ENCODE measurements around the gene IL17RA. TPM values are rescaled to one million over a fixed set of nuclear protein-coding genes. Genes with fewer than 3 reads are reported as not detected.

Gene IL17RA
- polyA plus RNA-seq, 1 donor = 6.7 TPM

DNA sequence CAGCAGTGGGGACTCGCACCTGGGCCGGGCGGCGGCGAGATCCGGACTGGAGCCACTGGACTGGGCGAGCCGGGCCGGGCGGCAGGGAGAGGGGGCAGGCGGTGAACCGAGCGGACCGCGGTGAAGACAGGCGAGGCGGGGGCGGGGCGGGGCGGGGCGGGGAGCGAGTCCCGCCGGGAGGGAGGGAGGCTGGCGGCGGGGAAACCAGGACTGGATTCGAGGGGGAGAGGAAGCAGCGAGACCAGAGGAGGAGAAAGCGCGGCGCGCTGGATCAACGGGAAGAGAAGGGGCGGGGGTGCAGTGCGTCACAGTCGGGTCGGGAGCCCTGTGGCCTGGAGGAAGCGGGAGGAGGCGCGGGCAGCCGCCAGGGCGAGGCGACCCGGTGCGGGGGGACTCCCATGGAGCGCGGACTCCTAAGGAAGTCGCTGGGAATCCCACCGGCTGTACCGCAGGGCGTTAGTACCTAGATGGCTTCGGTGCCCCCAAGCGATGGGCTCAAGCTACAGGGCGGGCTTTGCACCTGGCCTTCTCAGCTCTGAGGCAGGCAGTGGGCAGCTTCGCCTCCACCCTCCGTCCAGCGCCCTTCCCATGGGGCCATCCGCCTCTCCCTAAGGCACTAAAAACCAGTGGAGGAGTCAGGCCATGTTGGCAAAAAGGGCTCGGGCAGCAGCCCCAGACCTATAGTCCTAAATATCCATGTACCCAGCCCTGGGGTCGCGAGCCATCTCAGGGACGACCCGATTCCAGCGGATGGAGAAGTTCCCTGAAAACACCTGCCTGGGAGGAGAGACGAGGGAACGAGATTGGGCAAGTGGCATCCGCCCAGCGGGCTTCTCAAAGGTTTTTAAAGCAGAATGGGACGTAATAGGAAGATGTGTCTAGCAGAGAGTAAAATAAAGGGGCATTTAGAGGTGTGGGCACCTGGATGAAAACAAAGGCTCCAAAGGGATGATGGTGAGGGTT lies 36.7 kb downstream of the IL17RA start, which contains the start of gene TMEM121B:
Gene TMEM121B (minus strand): TSS at position 128 of the 963 bp plus-strand sequence. CDS start 233 bp downstream, outside the sequence.
- peaks cover 45% of the 10 kb centered on the region for H3K27me3 ChIP-seq (ENCODE audit: control insufficient read depth, insufficient read depth, low read length)
- no CpG with 5 or more reads among the region's 69 CpGs for WGBS (ENCODE audit: insufficient coverage, low lambda C conversion rate)

DNA sequence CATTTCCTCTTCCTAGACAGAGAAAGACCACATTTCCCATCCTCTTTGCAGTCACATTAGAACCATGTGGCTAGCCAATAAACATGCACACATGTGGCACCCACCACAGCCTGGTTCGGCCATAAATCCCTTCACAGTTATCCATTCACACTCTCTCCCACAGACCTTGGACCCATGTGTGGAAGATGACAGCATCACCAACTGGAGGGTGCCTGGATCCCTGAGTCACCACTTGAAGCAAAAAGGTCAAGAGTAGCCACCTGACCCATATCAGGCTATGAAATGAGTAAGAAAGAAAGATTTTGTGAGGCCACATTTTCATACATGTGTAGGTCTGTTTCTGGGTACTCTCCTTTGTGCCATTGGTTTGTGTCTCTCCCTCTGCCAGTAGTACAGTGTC lies 45.4 kb downstream of the IL17RA start:
- WGBS (ENCODE audit: insufficient coverage, low lambda C conversion rate) = 80% methylated on average over 1 of the region's 1 CpG
- H3K27me3 ChIP-seq (ENCODE audit: control insufficient read depth, insufficient read depth, low read length) = no peaks in the 10 kb centered on the region
- DNase-seq = peak in 1 of 2 donors; percentile 22

More for the DNA sequence above, 36.7 kb downstream of the IL17RA start, which contains the start of gene TMEM121B:
- Histone ChIP-seq H3K27ac (ENCODE audit: low read length) (no peak within 1 kb of the TSS), H3K36me3 (ENCODE audit: control insufficient read depth, insufficient read depth, low read length) (no peaks in the 10 kb centered on the region), H3K9me3 (ENCODE audit: control insufficient read depth, low read depth, low read length) (peaks cover 2% of the 10 kb centered on the region), H3K4me1 (ENCODE audit: control insufficient read depth, insufficient read depth, low read length) (peaks cover 4% of the 10 kb centered on the region), H3K4me3 (ENCODE audit: low read length) (peak within 1 kb of the TSS; percentile 26)
- peak; percentile 39 to 67 for DNase-seq

DNA sequence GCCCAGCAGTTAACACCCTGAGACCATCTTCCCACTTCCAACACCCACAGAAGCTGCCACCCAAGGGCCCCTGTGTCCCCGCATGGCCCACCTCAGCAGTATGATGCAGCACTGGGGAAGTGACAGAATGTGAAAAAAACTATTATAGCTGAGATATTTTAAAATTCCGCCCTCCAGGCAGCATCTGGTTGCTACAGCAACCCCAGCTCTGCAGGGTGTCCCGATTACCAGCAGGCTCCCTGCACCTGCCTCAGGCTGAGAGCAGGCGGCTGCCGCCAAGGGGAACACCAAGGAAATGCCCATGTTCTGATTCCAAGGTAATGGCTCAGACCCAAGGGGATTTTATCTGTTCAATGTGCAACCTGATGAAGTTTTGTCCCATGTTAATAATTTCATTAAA lies 46.9 kb downstream of the IL17RA start:
- Histone ChIP-seq H3K4me3 (ENCODE audit: low read length) (no peak overlapping the region), H3K9me3 (ENCODE audit: control insufficient read depth, low read depth, low read length) (no peaks in the 10 kb centered on the region), H3K27ac (ENCODE audit: low read length) (no peak overlapping the region), H3K27me3 (ENCODE audit: control insufficient read depth, insufficient read depth, low read length) (no peaks in the 10 kb centered on the region), H3K4me1 (ENCODE audit: control insufficient read depth, insufficient read depth, low read length) (no peaks in the 10 kb centered on the region), H3K36me3 (ENCODE audit: control insufficient read depth, insufficient read depth, low read length) (no peaks in the 10 kb centered on the region)
- no peak for DNase-seq
- no CpG with 5 or more reads among the region's 5 CpGs for WGBS (ENCODE audit: insufficient coverage, low lambda C conversion rate)

More for the DNA sequence above, 45.4 kb downstream of the IL17RA start:
- no peaks in the 10 kb centered on the region for H3K36me3 ChIP-seq (ENCODE audit: control insufficient read depth, insufficient read depth, low read length)
- no peaks in the 10 kb centered on the region for H3K9me3 ChIP-seq (ENCODE audit: control insufficient read depth, low read depth, low read length)
- H3K4me3 ChIP-seq (ENCODE audit: low read length) = no peak overlapping the region
- no peaks in the 10 kb centered on the region for H3K4me1 ChIP-seq (ENCODE audit: control insufficient read depth, insufficient read depth, low read length)
- H3K27ac ChIP-seq (ENCODE audit: low read length) = no peak overlapping the region

DNA sequence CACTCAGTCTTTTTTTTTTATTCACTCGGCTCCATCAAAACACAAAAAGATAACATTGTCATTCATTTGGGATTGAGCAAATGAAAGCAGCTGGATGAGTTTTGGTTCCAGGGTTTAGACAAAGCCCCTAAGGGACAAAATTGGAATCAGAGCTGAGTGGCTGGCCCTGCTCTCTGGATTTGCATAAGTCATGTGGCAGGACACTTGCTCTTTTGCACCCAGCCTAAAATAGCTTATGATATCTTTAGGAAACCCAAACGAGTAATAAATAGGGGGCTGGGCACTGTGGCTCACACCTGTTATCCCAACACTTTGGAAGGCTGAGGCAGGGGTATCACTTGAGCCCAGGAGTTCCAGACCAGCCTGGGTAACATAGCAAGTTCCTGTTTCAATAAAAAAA lies 47.3 kb downstream of the IL17RA start:
- no peak for DNase-seq
- Histone ChIP-seq H3K36me3 (ENCODE audit: control insufficient read depth, insufficient read depth, low read length) (no peaks in the 10 kb centered on the region), H3K9me3 (ENCODE audit: control insufficient read depth, low read depth, low read length) (no peaks in the 10 kb centered on the region), H3K27me3 (ENCODE audit: control insufficient read depth, insufficient read depth, low read length) (no peaks in the 10 kb centered on the region), H3K4me3 (ENCODE audit: low read length) (no peak overlapping the region), H3K27ac (ENCODE audit: low read length) (no peak overlapping the region), H3K4me1 (ENCODE audit: control insufficient read depth, insufficient read depth, low read length) (no peaks in the 10 kb centered on the region)
- no CpG with 5 or more reads among the region's 2 CpGs for WGBS (ENCODE audit: insufficient coverage, low lambda C conversion rate)

DNA sequence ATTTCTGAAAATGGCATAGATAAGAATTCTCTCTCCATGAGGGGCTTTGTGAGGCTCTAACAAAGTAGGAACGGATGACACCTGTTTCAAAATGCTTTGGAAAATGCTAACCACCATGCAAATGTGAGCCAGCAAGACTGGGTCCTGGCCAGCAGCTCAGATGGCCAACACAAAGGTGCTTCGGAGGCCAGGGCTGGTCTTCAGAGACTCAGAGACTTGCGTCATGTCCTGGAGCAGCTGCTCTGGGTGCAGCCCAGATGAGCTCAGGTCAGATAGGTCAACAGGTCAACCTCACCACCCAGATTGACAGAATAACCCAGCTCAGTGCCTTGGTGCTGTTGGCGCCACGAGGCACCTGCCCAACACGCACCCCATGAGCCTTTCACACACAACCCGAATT lies 48.3 kb downstream of the IL17RA start:
- Histone ChIP-seq H3K9me3 (ENCODE audit: control insufficient read depth, low read depth, low read length) (no peaks in the 10 kb centered on the region), H3K4me3 (ENCODE audit: low read length) (no peak overlapping the region), H3K36me3 (ENCODE audit: control insufficient read depth, insufficient read depth, low read length) (peaks cover 7% of the 10 kb centered on the region), H3K4me1 (ENCODE audit: control insufficient read depth, insufficient read depth, low read length) (no peaks in the 10 kb centered on the region), H3K27ac (ENCODE audit: low read length) (no peak overlapping the region), H3K27me3 (ENCODE audit: control insufficient read depth, insufficient read depth, low read length) (no peaks in the 10 kb centered on the region)
- 80% methylated on average over 1 of the region's 7 CpGs for WGBS (ENCODE audit: insufficient coverage, low lambda C conversion rate)
- no peak for DNase-seq

DNA sequence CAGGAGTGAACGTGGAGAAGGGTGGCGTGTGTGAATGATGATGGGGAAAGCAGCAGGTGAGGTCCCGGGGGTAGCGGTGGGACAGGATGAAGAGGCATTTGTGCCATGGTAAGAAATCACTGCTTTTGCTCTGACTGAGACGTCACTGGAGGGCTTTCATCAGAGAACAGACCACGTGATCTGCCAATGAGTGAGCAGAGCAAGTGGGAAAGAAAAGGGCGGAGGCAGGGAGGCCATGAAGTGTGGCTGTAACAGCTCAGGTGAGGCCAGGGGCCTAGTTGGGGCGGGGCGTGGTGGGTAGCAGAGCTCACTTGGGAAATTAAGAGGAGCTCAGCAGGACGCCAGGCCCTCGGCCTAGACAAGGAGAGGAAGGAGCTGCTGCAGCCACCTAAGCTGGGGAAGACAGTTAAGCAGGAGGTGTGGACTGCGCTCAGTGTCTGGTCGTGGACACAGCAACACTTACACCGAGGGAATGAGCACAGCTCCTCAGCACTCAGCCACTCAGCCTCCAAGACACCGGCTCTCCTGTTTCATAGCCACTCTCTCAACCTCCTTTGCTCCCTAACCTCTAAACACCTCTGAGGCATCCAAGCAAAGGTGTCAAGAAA lies 50.5 kb downstream of the IL17RA start:
- no peaks in the 10 kb centered on the region for H3K4me1 ChIP-seq (ENCODE audit: control insufficient read depth, insufficient read depth, low read length)
- no peak overlapping the region for H3K4me3 ChIP-seq (ENCODE audit: low read length)
- H3K27ac ChIP-seq (ENCODE audit: low read length) = no peak overlapping the region
- no peaks in the 10 kb centered on the region for H3K9me3 ChIP-seq (ENCODE audit: control insufficient read depth, low read depth, low read length)
- H3K27me3 ChIP-seq (ENCODE audit: control insufficient read depth, insufficient read depth, low read length) = no peaks in the 10 kb centered on the region
- no peak for DNase-seq
- H3K36me3 ChIP-seq (ENCODE audit: control insufficient read depth, insufficient read depth, low read length) = peaks cover 13% of the 10 kb centered on the region
- WGBS (ENCODE audit: insufficient coverage, low lambda C conversion rate) = no CpG with 5 or more reads among the region's 15 CpGs

DNA sequence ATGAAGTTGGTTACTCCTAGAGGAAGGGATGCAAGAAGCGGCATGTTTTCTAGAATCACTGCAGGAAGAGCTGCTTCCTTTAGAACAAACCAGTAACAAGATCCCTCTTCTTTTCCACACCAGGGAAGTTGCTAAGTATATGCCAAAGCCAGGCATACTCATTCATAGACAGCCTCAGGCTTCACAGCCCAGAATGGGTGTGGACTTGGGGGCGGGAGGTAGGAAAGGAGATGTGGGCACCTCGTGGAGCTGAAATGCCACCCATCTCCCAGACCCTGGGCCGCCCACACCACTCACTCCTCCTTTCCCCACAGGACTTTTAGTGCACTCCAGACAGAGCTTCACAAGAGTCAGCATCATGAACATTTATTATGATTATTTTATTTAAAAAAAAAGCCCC lies 52.4 kb downstream of the IL17RA start:
- Histone ChIP-seq H3K4me3 (ENCODE audit: low read length) (no peak overlapping the region), H3K27ac (ENCODE audit: low read length) (no peak overlapping the region), H3K4me1 (ENCODE audit: control insufficient read depth, insufficient read depth, low read length) (no peaks in the 10 kb centered on the region), H3K9me3 (ENCODE audit: control insufficient read depth, low read depth, low read length) (no peaks in the 10 kb centered on the region), H3K27me3 (ENCODE audit: control insufficient read depth, insufficient read depth, low read length) (no peaks in the 10 kb centered on the region), H3K36me3 (ENCODE audit: control insufficient read depth, insufficient read depth, low read length) (peaks cover 29% of the 10 kb centered on the region)
- WGBS (ENCODE audit: insufficient coverage, low lambda C conversion rate) = no CpG with 5 or more reads among the region's 4 CpGs
- no peak for DNase-seq

DNA sequence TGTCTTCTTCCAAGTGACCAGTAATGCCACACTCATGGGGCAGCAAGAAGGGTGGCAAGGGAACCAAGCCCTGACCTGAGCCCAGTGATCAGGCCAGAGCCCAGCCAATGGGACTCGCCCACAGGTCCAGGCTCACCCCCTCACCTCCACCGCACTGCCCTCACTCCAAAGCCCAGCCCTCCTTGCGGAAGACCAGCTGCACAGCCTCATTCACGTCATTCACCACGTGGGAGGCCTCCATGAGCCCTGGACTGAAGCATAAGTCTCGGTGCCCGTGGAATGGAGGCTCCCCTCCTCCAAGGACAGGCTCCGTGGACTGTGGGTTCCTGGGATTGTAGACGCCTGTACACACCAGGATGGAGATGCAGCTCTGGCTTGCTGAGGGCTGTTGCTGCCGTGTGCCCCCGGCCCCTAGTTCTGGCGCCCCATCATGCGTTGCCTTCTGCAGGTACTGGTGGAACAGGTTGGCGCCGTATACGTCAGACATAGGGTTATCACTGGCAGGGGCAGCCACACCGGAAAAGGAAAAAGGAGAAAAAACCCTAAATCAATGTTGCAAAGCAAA lies 53.1 kb downstream of the IL17RA start:
- no peaks in the 10 kb centered on the region for H3K4me1 ChIP-seq (ENCODE audit: control insufficient read depth, insufficient read depth, low read length)
- H3K27ac ChIP-seq (ENCODE audit: low read length) = no peak overlapping the region
- no peaks in the 10 kb centered on the region for H3K27me3 ChIP-seq (ENCODE audit: control insufficient read depth, insufficient read depth, low read length)
- H3K4me3 ChIP-seq (ENCODE audit: low read length) = no peak overlapping the region
- no peaks in the 10 kb centered on the region for H3K9me3 ChIP-seq (ENCODE audit: control insufficient read depth, low read depth, low read length)
- DNase-seq = no peak
- H3K36me3 ChIP-seq (ENCODE audit: control insufficient read depth, insufficient read depth, low read length) = peaks cover 32% of the 10 kb centered on the region
- 100% methylated on average over 1 of the region's 17 CpGs for WGBS (ENCODE audit: insufficient coverage, low lambda C conversion rate)

DNA sequence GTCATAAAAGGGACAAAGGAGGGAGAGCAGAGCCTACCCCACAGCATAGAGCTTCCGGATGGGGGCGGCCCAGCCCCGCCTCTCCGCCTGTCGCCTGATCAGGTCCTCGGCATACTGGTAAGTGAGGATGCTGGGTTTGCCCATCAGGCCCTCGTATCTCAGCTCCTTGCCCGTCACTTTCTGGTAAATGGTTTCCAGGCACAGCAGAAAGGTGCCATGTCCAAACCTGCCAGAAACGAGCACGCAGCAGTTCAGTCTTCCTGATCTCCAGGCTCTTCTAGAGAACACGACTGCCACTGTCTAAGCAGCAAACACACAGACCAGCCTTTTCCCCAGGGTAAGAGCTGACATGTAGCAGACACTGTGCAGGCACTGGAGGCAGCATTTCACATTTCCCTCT lies 53.7 kb downstream of the IL17RA start:
- Histone ChIP-seq H3K27me3 (ENCODE audit: control insufficient read depth, insufficient read depth, low read length) (no peaks in the 10 kb centered on the region), H3K4me1 (ENCODE audit: control insufficient read depth, insufficient read depth, low read length) (no peaks in the 10 kb centered on the region), H3K9me3 (ENCODE audit: control insufficient read depth, low read depth, low read length) (no peaks in the 10 kb centered on the region), H3K4me3 (ENCODE audit: low read length) (no peak overlapping the region), H3K27ac (ENCODE audit: low read length) (no peak overlapping the region), H3K36me3 (ENCODE audit: control insufficient read depth, insufficient read depth, low read length) (peaks cover 37% of the 10 kb centered on the region)
- WGBS (ENCODE audit: insufficient coverage, low lambda C conversion rate) = no CpG with 5 or more reads among the region's 11 CpGs
- no peak for DNase-seq

DNA sequence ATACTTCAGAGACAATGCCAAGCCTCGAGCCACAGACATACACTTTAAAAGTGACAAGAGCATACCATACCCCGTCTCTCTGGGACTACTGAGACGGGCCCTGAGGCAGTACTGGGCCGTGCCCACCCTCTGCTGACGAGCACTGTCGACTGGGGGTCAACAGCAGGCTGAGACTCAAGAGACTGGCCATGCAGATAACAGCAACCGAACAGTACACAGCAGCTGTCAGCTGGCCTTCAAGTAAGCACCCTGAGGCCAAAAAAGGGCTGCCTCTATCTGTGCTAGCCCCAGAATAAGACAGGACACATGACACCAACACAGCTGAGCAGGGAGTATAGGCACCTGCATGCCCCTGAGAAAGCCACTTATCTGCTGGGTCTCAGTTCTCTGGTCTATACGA lies 55.2 kb downstream of the IL17RA start:
- no CpG with 5 or more reads among the region's 8 CpGs for WGBS (ENCODE audit: insufficient coverage, low lambda C conversion rate)
- H3K36me3 ChIP-seq (ENCODE audit: control insufficient read depth, insufficient read depth, low read length) = peaks cover 42% of the 10 kb centered on the region
- no peaks in the 10 kb centered on the region for H3K9me3 ChIP-seq (ENCODE audit: control insufficient read depth, low read depth, low read length)
- H3K4me3 ChIP-seq (ENCODE audit: low read length) = no peak overlapping the region
- no peak for DNase-seq
- H3K27ac ChIP-seq (ENCODE audit: low read length) = no peak overlapping the region
- H3K27me3 ChIP-seq (ENCODE audit: control insufficient read depth, insufficient read depth, low read length) = no peaks in the 10 kb centered on the region
- H3K4me1 ChIP-seq (ENCODE audit: control insufficient read depth, insufficient read depth, low read length) = no peaks in the 10 kb centered on the region
